Adipose tissue (tissue), 3 donors: ENCODE results near the gene MTX3. TPM values are rescaled to one million over a fixed set of nuclear protein-coding genes. Genes with fewer than 3 reads are reported as not detected.

Experiments
- H3K27ac ChIP-seq: one replicate; pipeline ENCODE4 v1.5.1; 2013; ENCODE audit warnings: low read depth, low read length
- WGBS, 3 donors: extraction: QIAGEN DNeasy Blood & Tissue Kit; methylation state at CpG; one replicate each; pipeline ENCODE4 v1.1.7; 2013; 5-methylcytosine and 5-hydroxymethylcytosine counted together
- polyA plus RNA-seq, 3 donors: library from polyadenylated mRNA; stranded (reverse); fragments of 200-250 nt; gene quantifications; one replicate each; pipeline ENCODE4 v1.2.3, GENCODE V29; 2013
- donor health status: healthy with polysubstance abuse.
- donor health status: Bipolar disorder and iron deficiency.
- donor health status: healthy.

Gene MTX3
- 1 to 10 TPM; 2.9 to 4.8 (median 4.8) TPM for polyA plus RNA-seq

GRCh38 chr5:79990598-79991507 lies at the start of gene MTX3:
Gene MTX3 (minus strand): TSS chr5:79991262. CDS start chr5:79991238, 24 bp downstream.
- no peak within 1 kb of the TSS for H3K27ac ChIP-seq
- WGBS, 3 donors: 2 to 4% (median 2%) methylated on average over 41 to 50 of the region's 50 CpGs

- WGBS, 3 donors: 71 to 74% (median 72%) methylated on average over 2 of the region's 2 CpGs
- no peak overlapping the region for H3K27ac ChIP-seq
These were observed 48.6 kb upstream of the MTX3 start for GRCh38 chr5:80039650-80040049.

GRCh38 chr5:80037366-80037765 lies 46.3 kb upstream of the MTX3 start:
- WGBS, 3 donors: 69 to 80% (median 79%) methylated on average over 5 of the region's 5 CpGs
- H3K27ac ChIP-seq: no peak overlapping the region

DNA sequence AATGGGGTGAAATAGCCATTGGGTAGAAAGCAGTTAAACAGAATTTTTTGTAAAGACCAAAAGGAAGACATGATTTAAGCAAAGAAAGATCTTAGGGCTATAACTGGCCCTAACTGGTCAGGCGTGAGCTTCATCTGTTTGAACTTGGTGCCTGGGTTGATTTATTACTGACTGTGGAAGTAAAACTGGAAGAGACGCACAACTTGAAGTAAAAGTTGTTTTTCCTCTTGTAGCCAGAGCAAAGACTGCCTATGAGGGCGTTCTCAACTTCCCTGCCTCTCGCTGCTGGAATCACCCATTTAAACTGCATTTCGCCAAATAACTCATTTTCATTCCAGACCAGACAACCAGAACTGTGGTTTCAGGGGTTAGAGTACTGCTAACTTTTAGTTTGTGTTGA lies 45.6 kb upstream of the MTX3 start:
- WGBS, 3 donors: 74 to 86% (median 82%) methylated on average over 5 of the region's 5 CpGs
- H3K27ac ChIP-seq: no peak overlapping the region

GRCh38 chr5:80035839-80036238 lies 44.8 kb upstream of the MTX3 start:
- no peak overlapping the region for H3K27ac ChIP-seq
- 65 to 78% (median 72%) methylated on average over 7 of the region's 7 CpGs for WGBS, 3 donors

GRCh38 chr5:80034962-80035821 lies 44.1 kb upstream of the MTX3 start, which contains the start of gene THBS4:
Gene THBS4 (plus strand): TSS chr5:80035348. CDS start chr5:80035538, 190 bp downstream.
- 4 to 5% (median 5%) methylated on average over 69 to 76 of the region's 76 CpGs for WGBS, 3 donors

DNA sequence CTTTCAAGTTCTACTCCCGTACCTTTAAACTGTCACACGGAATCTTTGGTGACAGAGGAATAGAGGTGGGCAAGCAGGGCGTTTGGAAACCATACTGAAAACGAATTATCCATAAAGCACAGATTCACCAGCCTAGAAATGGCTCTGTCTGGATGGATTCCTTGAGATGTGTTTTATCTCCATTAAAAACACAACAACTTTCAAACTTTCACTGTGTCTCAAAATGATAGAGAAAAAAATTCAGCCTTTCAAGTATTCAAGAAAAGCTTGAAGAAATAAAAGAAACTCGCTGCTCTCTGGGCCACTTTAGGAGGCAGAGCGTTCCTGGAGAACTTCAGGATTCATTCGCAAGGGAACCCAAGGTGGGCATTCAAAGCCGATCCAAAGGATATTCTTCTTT lies 43.5 kb upstream of the MTX3 start:
- H3K27ac ChIP-seq: no peak overlapping the region
- 33 to 35% (median 34%) methylated on average over 8 of the region's 8 CpGs for WGBS, 3 donors

More at GRCh38 chr5:80034962-80035821, 44.1 kb upstream of the MTX3 start, which contains the start of gene THBS4:
- H3K27ac ChIP-seq: no peak within 1 kb of the TSS

GRCh38 chr5:80033513-80033912 lies 42.5 kb upstream of the MTX3 start:
- no peak overlapping the region for H3K27ac ChIP-seq

- H3K27ac ChIP-seq: no peak overlapping the region
- WGBS, 3 donors: 52 to 65% (median 59%) methylated on average over 1 of the region's 1 CpG
These were observed 40.0 kb upstream of the MTX3 start for GRCh38 chr5:80031109-80031508.

- no peak overlapping the region for H3K27ac ChIP-seq
These were observed 35.8 kb upstream of the MTX3 start for GRCh38 chr5:80026841-80027240.

GRCh38 chr5:80025069-80025468 lies 34.0 kb upstream of the MTX3 start:
- 79 to 90% (median 89%) methylated on average over 2 of the region's 2 CpGs for WGBS, 3 donors
- H3K27ac ChIP-seq: no peak overlapping the region

DNA sequence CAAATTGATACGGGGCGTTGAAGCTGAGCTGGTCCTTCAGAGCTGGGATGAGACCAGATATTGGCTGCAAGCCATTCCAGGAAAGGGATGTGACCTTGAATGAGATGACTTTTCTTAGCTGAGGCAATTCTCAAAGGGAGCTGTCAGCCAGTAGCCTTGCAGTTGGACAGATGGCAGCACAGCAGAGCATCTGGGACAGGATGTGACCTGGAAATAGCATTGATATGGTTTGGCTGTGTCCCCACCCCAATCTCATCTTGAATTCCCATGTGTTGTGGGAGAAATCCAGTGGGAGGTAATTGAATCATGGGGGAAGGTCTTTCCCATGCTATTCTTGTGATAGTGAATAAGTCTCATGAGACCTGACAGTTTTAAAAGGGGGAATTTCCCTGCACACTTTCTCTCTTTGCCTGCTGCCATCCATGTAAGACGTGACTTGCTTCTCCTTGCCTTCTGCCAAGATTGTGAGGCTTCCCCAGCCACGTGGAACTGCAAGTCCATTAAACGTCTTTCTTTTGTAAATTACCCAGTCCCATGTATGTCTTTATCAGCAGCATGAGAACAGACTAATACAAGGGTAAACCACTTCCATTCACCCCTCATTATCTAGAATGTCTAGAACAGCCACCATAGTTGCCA lies 19.8 kb upstream of the MTX3 start:
- H3K27ac ChIP-seq: no peak overlapping the region
- 54 to 76% (median 69%) methylated on average over 5 of the region's 5 CpGs for WGBS, 3 donors

DNA sequence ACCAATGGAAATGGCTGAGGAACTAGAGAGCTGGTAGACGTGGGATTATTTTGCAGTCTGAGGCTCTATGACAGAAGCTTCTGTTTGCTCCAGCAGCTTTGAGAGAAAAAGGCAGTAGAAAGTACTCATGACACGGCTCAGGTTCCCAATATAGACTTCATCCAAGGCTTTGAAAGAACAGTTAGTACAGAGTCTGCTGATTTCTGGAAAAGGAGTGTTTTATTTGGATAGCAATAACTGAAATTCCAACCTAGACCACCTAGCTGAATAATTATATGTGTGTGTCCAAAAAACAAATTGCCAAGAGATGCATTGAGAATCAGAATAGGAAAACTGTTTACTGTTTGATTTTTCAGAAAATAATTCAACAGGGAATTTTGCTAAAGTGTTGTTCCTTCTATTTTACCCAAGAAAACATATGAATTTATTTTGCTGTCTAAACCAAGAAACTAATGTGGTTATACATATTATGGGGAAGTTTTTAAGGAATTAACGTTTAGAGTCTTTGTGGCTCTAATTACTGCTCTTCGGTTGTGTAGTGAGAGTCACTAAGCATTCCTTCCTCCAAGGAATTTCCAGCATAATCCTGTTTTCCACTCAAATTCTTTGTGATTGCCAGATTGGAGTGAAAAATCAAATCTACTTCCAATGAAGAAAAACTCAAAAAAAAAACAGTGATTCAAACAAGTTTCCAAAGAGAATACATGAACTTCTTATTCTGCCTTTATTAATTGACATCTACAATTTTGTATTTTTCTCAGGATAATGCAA lies 18.1 kb upstream of the MTX3 start:
- 61 to 70% (median 66%) methylated on average over 4 of the region's 4 CpGs for WGBS, 3 donors
- H3K27ac ChIP-seq: no peak overlapping the region

- no peak overlapping the region for H3K27ac ChIP-seq
- 88 to 100% (median 91%) methylated on average over 1 of the region's 1 CpG for WGBS, 3 donors
These were observed 11.6 kb upstream of the MTX3 start for GRCh38 chr5:80002677-80003076.

GRCh38 chr5:79999722-80000121 lies 8.7 kb upstream of the MTX3 start:
- 92 to 99% (median 94%) methylated on average over 1 of the region's 1 CpG for WGBS, 3 donors

DNA sequence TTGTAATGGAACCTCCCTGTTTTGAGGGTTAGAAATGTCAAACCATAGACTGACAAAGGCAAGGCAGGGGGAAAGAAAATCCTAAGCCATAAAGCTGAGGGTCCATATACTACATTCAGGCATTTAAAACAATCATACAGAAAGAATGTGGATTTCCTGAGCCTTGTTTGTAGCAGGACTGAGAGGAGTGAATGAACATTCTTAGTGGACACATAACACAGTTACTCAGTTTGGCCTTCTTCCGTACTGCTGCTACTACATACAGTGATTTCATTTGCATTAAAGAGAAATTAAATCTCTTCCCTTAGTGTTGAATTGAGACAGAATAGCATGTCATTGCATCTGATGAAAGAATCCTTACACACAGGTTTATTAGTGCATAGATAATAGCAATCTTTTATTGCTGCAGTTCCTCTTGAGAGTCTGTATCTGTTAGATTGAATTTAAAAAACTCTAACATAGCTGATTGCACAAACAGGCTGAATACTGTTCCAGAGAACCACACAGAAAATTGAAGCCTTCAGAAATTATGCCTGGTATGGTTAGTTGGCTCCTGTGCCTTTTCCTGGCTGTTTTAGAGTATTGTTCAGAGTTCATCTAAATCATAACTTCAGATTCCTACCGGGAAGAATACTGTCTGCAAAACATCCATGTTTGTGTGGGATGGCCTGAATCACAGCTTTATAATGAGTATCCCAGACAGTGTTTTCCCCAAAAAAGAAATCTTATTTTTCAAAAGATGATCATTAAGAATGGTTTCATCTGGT lies 2.0 kb upstream of the MTX3 start:
- WGBS, 3 donors: 81 to 88% (median 83%) methylated on average over 2 of the region's 2 CpGs
- H3K27ac ChIP-seq: no peak overlapping the region

More at GRCh38 chr5:79999722-80000121, 8.7 kb upstream of the MTX3 start:
- H3K27ac ChIP-seq: no peak overlapping the region

GRCh38 chr5:79990205-79990597 lies 861 bp downstream of the MTX3 start:
- H3K27ac ChIP-seq: no peak overlapping the region
- 68% methylated on average over 6 of the region's 6 CpGs for WGBS, 3 donors
